Lung (tissue), 12 donors: ENCODE measurements around the gene WFDC8. TPM values are rescaled to one million over a fixed set of nuclear protein-coding genes. Genes with fewer than 3 reads are reported as not detected.

Experiments
- ATAC-seq: fragments of 200-7000 bp; cut with Tn5 transposase; one replicate; pipeline ENCODE4 v1.9.1; 2020; ENCODE audit warnings: moderate number of reproducible peaks; ENCODE audit not compliant: insufficient read depth, low FRiP score
- DNase-seq, 3 donors: peaks; one replicate each; pipeline ENCODE4 v3.0.0-alpha.2; 2013 to 2017
- H3K27ac ChIP-seq, 2 donors: one replicate each; pipeline ENCODE4 v1.5.1; 2013; ENCODE audit warnings: mild to moderate bottlenecking in 2 of 2, moderate library complexity in 2 of 2, control low read depth in 1 of 2, inconsistent platforms in 1 of 2, low read depth in 1 of 2, low read length in 1 of 2
- H3K27me3 ChIP-seq, 3 donors: one replicate each; pipeline ENCODE4 v1.5.1; 2013; ENCODE audit warnings: low read length in 2 of 3; ENCODE audit not compliant: control insufficient read depth in 3 of 3, insufficient read depth in 3 of 3
- H3K36me3 ChIP-seq, 4 donors: one replicate each; pipeline ENCODE4 v1.5.1; 2013; ENCODE audit warnings: low read length in 4 of 4, mild to moderate bottlenecking in 1 of 4, moderate library complexity in 1 of 4; ENCODE audit not compliant: control insufficient read depth in 4 of 4, insufficient read depth in 4 of 4
- H3K4me1 ChIP-seq, 5 donors: one replicate each; pipeline ENCODE4 v1.5.1; 2013; ENCODE audit warnings: low read length in 5 of 5, mild to moderate bottlenecking in 2 of 5, moderate library complexity in 1 of 5; ENCODE audit not compliant: control insufficient read depth in 5 of 5, insufficient read depth in 5 of 5
- H3K4me3 ChIP-seq: one replicate; pipeline ENCODE4 v1.5.1; 2013; ENCODE audit warnings: mild to moderate bottlenecking, control low read depth, moderate library complexity
- H3K9ac ChIP-seq, 2 donors: one replicate each; pipeline ENCODE4 v1.5.1; 2013; ENCODE audit warnings: low read length in 2 of 2, control low read depth in 1 of 2; ENCODE audit not compliant: insufficient read depth in 1 of 2
- H3K9me3 ChIP-seq, 4 donors: one replicate each; pipeline ENCODE4 v1.5.1; 2013; ENCODE audit warnings: low read length in 3 of 4, mild to moderate bottlenecking in 1 of 4, moderate library complexity in 1 of 4; ENCODE audit not compliant: control insufficient read depth in 4 of 4, insufficient read depth in 3 of 4
- WGBS, 2 donors: extraction: QIAGEN DNeasy Blood & Tissue Kit; methylation state at CpG; one replicate each; pipeline ENCODE4 v1.1.7; 2013; 5-methylcytosine and 5-hydroxymethylcytosine counted together
- polyA plus RNA-seq, 2 donors: library from polyadenylated mRNA; stranded (reverse); fragments of 200-250 nt; gene quantifications; one replicate each; pipeline ENCODE4 v1.2.1, GENCODE V29; 2013
- total RNA-seq, 2 donors: library from RNA; depleted of rRNA in 1 of 2; stranded (reverse); fragments of >200 nt in 1 of 2; gene quantifications; one replicate each; pipeline ENCODE4 v1.2.1, GENCODE V29; 2014 to 2021
- TF ChIP-seq, protein P1 (sequence below): IDR thresholded peaks from 2 replicates; pipeline ENCODE4 v1.5.1; 2012; ENCODE audit warnings: mild to moderate bottlenecking; ENCODE audit errors: control extremely low read depth, extremely low read depth
- donor health status: control.
- donor health status: control.
- donor health status: Bipolar disorder and iron deficiency.
- donor health status: healthy.
- donor health status: DM: yes; HTN: yes; CAD: no.

The WFDC8 gene
- total and polyA plus RNA-seq, 4 donors = 0.26 TPM; not detected in 3

DNA sequence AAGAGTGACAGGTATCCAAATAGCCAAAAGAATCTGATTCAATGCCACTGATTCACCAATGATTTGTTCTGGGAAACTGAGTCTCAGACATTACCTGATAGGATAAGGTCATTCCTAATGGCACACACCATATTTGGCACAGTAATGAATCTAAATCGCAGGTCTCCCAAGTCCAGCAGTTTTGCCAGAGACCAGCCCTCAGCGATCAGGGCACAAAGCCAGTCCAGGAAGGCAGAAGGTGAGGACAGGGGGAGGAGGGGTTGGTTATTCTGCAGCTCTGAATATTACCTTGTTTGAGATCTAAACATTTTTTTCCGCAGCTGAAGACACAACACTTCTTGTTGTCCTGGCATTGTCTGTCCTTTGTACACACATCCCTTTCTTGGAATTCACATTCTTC is 33.7 kb downstream of the WFDC8 start:
- no peak overlapping the region for H3K4me3 ChIP-seq
- ATAC-seq = no peak
- H3K4me1 ChIP-seq = no peaks in the 10 kb centered on the region
- TF ChIP-seq, protein P1, sequence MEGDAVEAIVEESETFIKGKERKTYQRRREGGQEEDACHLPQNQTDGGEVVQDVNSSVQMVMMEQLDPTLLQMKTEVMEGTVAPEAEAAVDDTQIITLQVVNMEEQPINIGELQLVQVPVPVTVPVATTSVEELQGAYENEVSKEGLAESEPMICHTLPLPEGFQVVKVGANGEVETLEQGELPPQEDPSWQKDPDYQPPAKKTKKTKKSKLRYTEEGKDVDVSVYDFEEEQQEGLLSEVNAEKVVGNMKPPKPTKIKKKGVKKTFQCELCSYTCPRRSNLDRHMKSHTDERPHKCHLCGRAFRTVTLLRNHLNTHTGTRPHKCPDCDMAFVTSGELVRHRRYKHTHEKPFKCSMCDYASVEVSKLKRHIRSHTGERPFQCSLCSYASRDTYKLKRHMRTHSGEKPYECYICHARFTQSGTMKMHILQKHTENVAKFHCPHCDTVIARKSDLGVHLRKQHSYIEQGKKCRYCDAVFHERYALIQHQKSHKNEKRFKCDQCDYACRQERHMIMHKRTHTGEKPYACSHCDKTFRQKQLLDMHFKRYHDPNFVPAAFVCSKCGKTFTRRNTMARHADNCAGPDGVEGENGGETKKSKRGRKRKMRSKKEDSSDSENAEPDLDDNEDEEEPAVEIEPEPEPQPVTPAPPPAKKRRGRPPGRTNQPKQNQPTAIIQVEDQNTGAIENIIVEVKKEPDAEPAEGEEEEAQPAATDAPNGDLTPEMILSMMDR = no peak
- WGBS, 2 donors = 83 to 84% methylated on average over 3 of the region's 3 CpGs
- H3K9ac ChIP-seq = no peak overlapping the region
- H3K9me3 ChIP-seq = peaks cover 0 to 2% (median 0%) of the 10 kb centered on the region in 4 donors
- H3K27ac ChIP-seq = no peak overlapping the region
- H3K36me3 ChIP-seq = no peaks in the 10 kb centered on the region
- H3K27me3 ChIP-seq = peaks cover 0 to 3% (median 0%) of the 10 kb centered on the region in 3 donors
- no peak for DNase-seq

DNA sequence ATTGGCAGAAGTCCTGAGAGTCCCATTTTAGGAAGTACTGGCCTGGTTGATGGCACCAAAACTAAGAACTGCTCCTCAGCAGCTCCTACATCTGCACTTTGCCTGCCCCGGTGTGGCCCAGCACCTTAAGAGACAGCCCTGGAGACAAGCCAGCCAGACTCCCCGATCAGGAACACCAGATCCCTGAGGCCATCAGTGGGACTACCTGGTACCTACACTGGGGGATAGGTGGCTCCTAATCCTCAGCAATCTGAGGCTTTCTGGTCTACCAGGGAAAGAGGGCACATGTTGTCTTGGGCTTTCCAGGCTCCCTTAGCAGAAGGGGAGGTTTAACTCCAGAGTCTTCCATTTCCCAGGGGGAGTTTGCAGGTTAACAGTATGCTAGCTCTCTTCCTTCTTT is 39.7 kb downstream of the WFDC8 start, which contains the start of gene WFDC6:
Gene WFDC6, minus strand, starts transcription at position 101 of the 400 bp plus-strand sequence. Its CDS starts 75 bp downstream, at position 26.
- DNase-seq (no peak), ATAC-seq (no peak)
- Histone ChIP-seq H3K4me3 (no peak within 1 kb of the TSS), H3K9ac (no peak within 1 kb of the TSS), H3K36me3 (no peaks in the 10 kb centered on the region), H3K27ac (no peak within 1 kb of the TSS), H3K9me3 (peaks cover 0 to 4% (median 0%) of the 10 kb centered on the region in 4 donors), H3K4me1 (no peaks in the 10 kb centered on the region), H3K27me3 (peaks cover 0 to 11% (median 0%) of the 10 kb centered on the region in 3 donors)
- WGBS, 2 donors = 87 to 94% methylated on average over 2 of the region's 2 CpGs
- TF ChIP-seq, protein P1 = no peak

DNA sequence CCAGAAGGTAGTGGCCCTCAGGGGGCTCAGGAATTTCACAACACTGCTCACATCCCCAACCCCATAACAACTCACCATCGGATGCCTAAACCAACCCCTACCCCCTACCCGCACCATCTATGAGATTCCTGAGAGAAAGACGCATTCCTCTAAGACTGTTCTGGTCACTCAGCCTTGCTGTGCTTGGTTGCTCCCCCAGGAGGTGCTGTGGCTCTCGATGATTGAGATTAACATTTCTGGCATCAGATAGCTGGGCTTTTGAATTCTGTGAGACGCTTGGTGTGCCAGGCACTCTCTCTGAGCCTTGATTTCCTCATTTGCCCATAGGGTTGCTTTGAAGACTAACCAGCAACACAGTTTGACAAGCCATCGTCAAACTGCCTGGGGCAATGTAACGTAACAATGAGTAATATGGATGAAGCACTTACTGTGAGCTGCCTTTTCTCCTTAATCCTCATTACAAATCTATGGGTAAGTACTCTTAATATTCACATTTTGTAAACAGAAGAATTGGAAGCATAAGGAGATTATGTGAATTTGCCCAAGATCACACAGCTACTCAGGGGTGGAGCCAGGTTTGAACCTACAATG is 40.8 kb downstream of the WFDC8 start:
- no peak for ATAC-seq
- Histone ChIP-seq H3K9me3 (peaks cover 0 to 1% (median 0%) of the 10 kb centered on the region in 4 donors), H3K9ac (no peak overlapping the region), H3K36me3 (no peaks in the 10 kb centered on the region), H3K27me3 (peaks cover 0 to 8% (median 0%) of the 10 kb centered on the region in 3 donors), H3K4me1 (no peaks in the 10 kb centered on the region), H3K27ac (no peak overlapping the region), H3K4me3 (no peak overlapping the region)
- WGBS, 2 donors = 74 to 75% methylated on average over 7 of the region's 7 CpGs
- TF ChIP-seq, protein P1 = no peak
- DNase-seq = no peak

DNA sequence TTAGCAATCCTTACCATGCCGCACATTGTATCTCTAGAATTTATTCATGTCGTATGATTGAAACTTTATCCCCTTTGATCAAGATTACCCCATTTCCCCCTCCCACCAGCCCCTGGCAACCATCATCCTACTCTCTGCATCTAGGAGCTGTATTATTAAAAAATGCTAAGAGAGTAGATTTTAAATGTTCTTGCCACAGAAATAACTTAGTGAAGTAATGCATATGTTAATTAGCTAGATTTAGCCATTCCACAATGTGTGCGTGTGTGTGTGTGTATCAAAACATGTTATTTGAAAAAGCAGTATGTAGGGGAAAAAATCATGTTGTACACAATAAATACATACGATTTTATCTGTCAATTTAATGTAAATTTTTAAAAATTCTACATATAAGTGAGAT is 51.8 kb downstream of the WFDC8 start:
- Histone ChIP-seq H3K4me3 (no peak overlapping the region), H3K9me3 (no peaks in the 10 kb centered on the region), H3K4me1 (no peaks in the 10 kb centered on the region), H3K36me3 (no peaks in the 10 kb centered on the region), H3K9ac (no peak overlapping the region), H3K27ac (no peak overlapping the region), H3K27me3 (no peaks in the 10 kb centered on the region)
- 75 to 81% methylated on average over 4 of the region's 4 CpGs for WGBS, 2 donors
- TF ChIP-seq, protein P1 = no peak
- ATAC-seq = no peak
- DNase-seq = no peak
